Measurements from ENCODE around the gene DNASE1L1.

The DNASE1L1 gene

GRCh38 chrX:154369449-154370299, 39.4 kb downstream of the DNASE1L1 start (continued):
- no peak for TF ChIP-seq ZNF639 (tag by site-specific recombination; IDR thresholded peaks at IDR 0.05)
- TF ChIP-seq ZBTB1 (tag by site-specific recombination; IDR thresholded peaks at IDR 0.05): no peak
- no peak for TF ChIP-seq ZEB2 (tag by site-specific recombination; IDR thresholded peaks at IDR 0.05)
- peak; percentile 80 for TF ChIP-seq ZNF600 (tag by site-specific recombination; IDR thresholded peaks at IDR 0.05)
- no peak for TF ChIP-seq ZFP69B (tag by site-specific recombination; IDR thresholded peaks at IDR 0.05)
- no peak for TF ChIP-seq ZBTB21 (tag by site-specific recombination; IDR thresholded peaks at IDR 0.05)
- TF ChIP-seq FEZF1 (tag by site-specific recombination; IDR thresholded peaks at IDR 0.05): no peak
- no peak for TF ChIP-seq ZNF174 (tag by site-specific recombination; IDR thresholded peaks at IDR 0.05)
- TF ChIP-seq ZNF146 (tag by site-specific recombination; IDR thresholded peaks at IDR 0.05): no peak
- no peak; the same call in 1 of the 2 replicates for TF ChIP-seq KLF17 (tag by site-specific recombination; IDR thresholded peaks at IDR 0.05)
- TF ChIP-seq ZNF514 (tag by site-specific recombination; IDR thresholded peaks at IDR 0.05): no peak
- TF ChIP-seq ZNF184 (tag by site-specific recombination; IDR thresholded peaks at IDR 0.05): no peak
- TF ChIP-seq SP7 (tag by site-specific recombination; IDR thresholded peaks at IDR 0.05): peak; percentile 52
- no peak for TF ChIP-seq SETDB1 (IDR thresholded peaks at IDR 0.05; ENCODE audit: insufficient read length, low read length)
- TF ChIP-seq ZNF23 (tag by site-specific recombination; IDR thresholded peaks at IDR 0.05; ENCODE audit: borderline replicate concordance): no peak
- TF ChIP-seq ZNF24 (tag by site-specific recombination; IDR thresholded peaks at IDR 0.05): no peak
- no peak for TF ChIP-seq OVOL3 (tag by site-specific recombination; IDR thresholded peaks at IDR 0.05)
- no peak for TF ChIP-seq TRIM28 (IDR thresholded peaks at IDR 0.05; ENCODE audit: borderline replicate concordance, low read length)
- TF ChIP-seq ZNF274 (IDR thresholded peaks at IDR 0.05; ENCODE audit: low read length): no peak
- no peak for TF ChIP-seq ZNF274 (tag by site-specific recombination; IDR thresholded peaks at IDR 0.05; ENCODE audit: borderline replicate concordance)
- peak; percentile 98 for TF ChIP-seq ZNF398 (tag by site-specific recombination; IDR thresholded peaks at IDR 0.05)
- no peak for TF ChIP-seq ZNF510 (tag by site-specific recombination; IDR thresholded peaks at IDR 0.05; ENCODE audit: insufficient replicate concordance)
- no peak for TF ChIP-seq ZBTB7A (tag by site-specific recombination; IDR thresholded peaks at IDR 0.05; ENCODE audit: low read depth)
- TF ChIP-seq ZNF133 (tag by site-specific recombination; IDR thresholded peaks at IDR 0.05): no peak
- no peak for TF ChIP-seq ZBTB11 (tag by site-specific recombination; conservative IDR thresholded peaks at IDR 0.05; ENCODE audit: low read depth)
- no peak for TF ChIP-seq MZF1 (tag by site-specific recombination; IDR thresholded peaks at IDR 0.05; ENCODE audit: borderline replicate concordance)
- no peak for TF ChIP-seq ZBTB6 (tag by site-specific recombination; IDR thresholded peaks at IDR 0.05)
- TF ChIP-seq ZNF2 (tag by site-specific recombination; IDR thresholded peaks at IDR 0.05): peak; percentile 93
- no peak for TF ChIP-seq ZNF707 (tag by site-specific recombination; IDR thresholded peaks at IDR 0.05)
- TF ChIP-seq ZNF621 (tag by site-specific recombination; IDR thresholded peaks at IDR 0.05): no peak
- TF ChIP-seq KLF9 (tag by site-specific recombination; IDR thresholded peaks at IDR 0.05; ENCODE audit: low read depth): peak; percentile 50
- no peak for TF ChIP-seq ZNF10 (tag by site-specific recombination; IDR thresholded peaks at IDR 0.05)
- TF ChIP-seq ZNF169 (tag by site-specific recombination; IDR thresholded peaks at IDR 0.05): no peak

Data from HEK293 (cell line).